HL-60 (cell line): ENCODE results near the gene DENND10.

Source experiments
- DNase-seq, 2 experiments: peaks; one replicate each; pipeline ENCODE4 v3.0.0-alpha.2; 2010 to 2020; ENCODE audit warnings: low read depth in 1 of 2, low spot score in 1 of 2
- H3K27ac ChIP-seq: fragments of 250-450 bp; sonication (Bioruptor Pico); replicated peaks from 2 replicates; pipeline ENCODE4 v1.5.1; 2020; ENCODE audit warnings: mild to moderate bottlenecking, moderate library complexity
- H3K27me3 ChIP-seq: fragments of 250-450 bp; sonication (Bioruptor Pico); 2 replicates; pipeline ENCODE4 v1.5.1; 2021; ENCODE audit warnings: mild to moderate bottlenecking, moderate library complexity; ENCODE audit not compliant: insufficient read depth, poor library complexity, severe bottlenecking
- H3K4me3 ChIP-seq: replicated peaks from 2 replicates; pipeline ENCODE4 v1.5.1; 2011; ENCODE audit warnings: mild to moderate bottlenecking, control low read depth, low read length; ENCODE audit not compliant: insufficient read depth
- CTCF ChIP-seq: IDR thresholded peaks from one replicate; pipeline ENCODE4 v1.5.1; 2011; ENCODE audit warnings: low read length, control low read depth, inconsistent platforms; ENCODE audit not compliant: insufficient read depth
- GABPA ChIP-seq: IDR thresholded peaks from 2 replicates; pipeline ENCODE4 v1.6.1; 2012; ENCODE audit warnings: low read depth
- POLR2AphosphoS5 ChIP-seq: IDR thresholded peaks from 2 replicates; pipeline ENCODE4 v1.6.1; 2012; ENCODE audit warnings: low read depth
- REST ChIP-seq: IDR thresholded peaks from 2 replicates; pipeline ENCODE4 v1.6.1; 2012; ENCODE audit warnings: low read depth; ENCODE audit not compliant: insufficient replicate concordance
- SPI1 ChIP-seq: IDR thresholded peaks from 2 replicates; pipeline ENCODE4 v1.6.1; 2012; ENCODE audit warnings: low read depth, mild to moderate bottlenecking, borderline replicate concordance

DENND10 gene

GRCh38 chr10:119153661-119154060 lies 49.7 kb downstream of the DENND10 start:
- no peak for DNase-seq
- Histone ChIP-seq H3K4me3 (no peak overlapping the region), H3K27me3 (no peaks in the 10 kb centered on the region), H3K27ac (no peak overlapping the region)
- TF ChIP-seq POLR2AphosphoS5, result no peak

GRCh38 chr10:119159332-119159731 lies 55.4 kb downstream of the DENND10 start:
- H3K27ac ChIP-seq, result no peak overlapping the region
- H3K4me3 ChIP-seq, result no peak overlapping the region
- H3K27me3 ChIP-seq, result no peaks in the 10 kb centered on the region
- DNase-seq, result no peak
- no peak for TF ChIP-seq CTCF
- no peak for TF ChIP-seq POLR2AphosphoS5
- TF ChIP-seq GABPA, result no peak
- TF ChIP-seq REST, result no peak
- TF ChIP-seq SPI1, result no peak

GRCh38 chr10:119161680-119162451 lies 58.0 kb downstream of the DENND10 start:
- H3K4me3 ChIP-seq, result no peak overlapping the region
- DNase-seq, result no peak
- no peak overlapping the region for H3K27ac ChIP-seq

More at GRCh38 chr10:119161680-119162451, 58.0 kb downstream of the DENND10 start:
- no peaks in the 10 kb centered on the region for H3K27me3 ChIP-seq
- no peak for TF ChIP-seq POLR2AphosphoS5
- no peak for TF ChIP-seq SPI1
- TF ChIP-seq GABPA, result no peak
- TF ChIP-seq REST, result no peak
- TF ChIP-seq CTCF, result no peak
